ENCODE measurements around the gene TCF25. TPM values are rescaled to one million over a fixed set of nuclear protein-coding genes. Genes with fewer than 3 reads are reported as not detected.
A peak's percentile ranks its signal among the peaks of the same experiment; 100 is the strongest.

TCF25 gene
- total RNA-seq, 4 donors from 2014 or later: 79.7 to 124 (median 101) TPM

GRCh38 chr16:89899879-89900481 lies 26.6 kb downstream of the TCF25 start:
- Histone ChIP-seq H3K36me3 (peaks cover 39 to 90% (median 65%) of the 10 kb centered on the region in 3 donors), H3K4me3 (no peak overlapping the region)
- 90% methylated on average over 20 of the region's 20 CpGs for WGBS, 2 donors

GRCh38 chr16:89900885-89901284 lies 27.5 kb downstream of the TCF25 start:
- Histone ChIP-seq H3K9me3 (no peaks in the 10 kb centered on the region), H3K4me1 (peaks cover 0 to 17% (median 3%) of the 10 kb centered on the region in 3 donors), H3K4me3 (no peak overlapping the region), H3K27me3 (no peaks in the 10 kb centered on the region), H3K27ac (no peak overlapping the region), H3K36me3 (peaks cover 41 to 90% (median 61%) of the 10 kb centered on the region in 3 donors)
- intact Hi-C loops (cut with DNase I): no loop called here
- WGBS, 2 donors: 90% methylated on average over 4 of the region's 17 CpGs; no CpG with 5 or more reads in 1 of the 2 donors
- DNase-seq: no peak
- TF ChIP-seq CTCF (IDR thresholded peaks at IDR 0.05) (no peak), POLR2A (IDR thresholded peaks at IDR 0.05) (no peak)

More at GRCh38 chr16:89899879-89900481, 26.6 kb downstream of the TCF25 start:
- no peak for TF ChIP-seq CTCF (IDR thresholded peaks at IDR 0.05)
- TF ChIP-seq POLR2A (IDR thresholded peaks at IDR 0.05): no peak
- Histone ChIP-seq H3K9me3 (no peaks in the 10 kb centered on the region), H3K4me1 (peaks cover 0 to 11% (median 0%) of the 10 kb centered on the region in 3 donors), H3K27ac (no peak overlapping the region), H3K27me3 (no peaks in the 10 kb centered on the region)
- intact Hi-C loops (cut with DNase I): no loop called here
- DNase-seq: no peak

- TF ChIP-seq POLR2A (IDR thresholded peaks at IDR 0.05): no peak
- TF ChIP-seq CTCF (IDR thresholded peaks at IDR 0.05): no peak
- intact Hi-C loops (cut with DNase I): no loop called here
- H3K4me1 ChIP-seq: peaks cover 0 to 17% (median 3%) of the 10 kb centered on the region in 3 donors
- H3K27ac ChIP-seq: no peak overlapping the region
- no peak for DNase-seq
- WGBS, 2 donors: 96% methylated on average over 3 of the region's 11 CpGs; no CpG with 5 or more reads in 1 of the 2 donors
- no peak overlapping the region for H3K4me3 ChIP-seq
- H3K27me3 ChIP-seq: no peaks in the 10 kb centered on the region
- peaks cover 51 to 90% (median 63%) of the 10 kb centered on the region in 3 donors for H3K36me3 ChIP-seq
- no peaks in the 10 kb centered on the region for H3K9me3 ChIP-seq
Observed at GRCh38 chr16:89902980-89903379, 29.6 kb downstream of the TCF25 start.

GRCh38 chr16:89903908-89904515 lies 30.6 kb downstream of the TCF25 start:
- intact Hi-C loops (cut with DNase I): no loop called here
- Histone ChIP-seq H3K9me3 (no peaks in the 10 kb centered on the region), H3K4me1 (peaks cover 0 to 17% (median 3%) of the 10 kb centered on the region in 3 donors), H3K36me3 (peaks cover 51 to 90% (median 53%) of the 10 kb centered on the region in 3 donors), H3K4me3 (no peak overlapping the region), H3K27me3 (no peaks in the 10 kb centered on the region), H3K27ac (peak overlapping the region in 3 of 4 donors; percentile 11 to 71 (median 60))
- no peak for TF ChIP-seq CTCF (IDR thresholded peaks at IDR 0.05)
- no peak for TF ChIP-seq POLR2A (IDR thresholded peaks at IDR 0.05)
- DNase-seq: no peak
- 83 to 85% methylated on average over 12 to 14 of the region's 19 CpGs for WGBS, 2 donors

Data from esophagus squamous epithelium (tissue), 5 donors.